ENCODE data around the gene MORN3.
"Not testable (repeated sequence)": the region's sequence is repeated elsewhere in the genome, so short reads cannot be mapped to it uniquely, and the experiment has no call there.

Gene MORN3

GRCh38 chr12:121648458-121649028 lies 20.9 kb downstream of the MORN3 start:
- in situ Hi-C loops (cut with MboI; ENCODE audit: low sequenced_read_pairs): no loop called here

DNA sequence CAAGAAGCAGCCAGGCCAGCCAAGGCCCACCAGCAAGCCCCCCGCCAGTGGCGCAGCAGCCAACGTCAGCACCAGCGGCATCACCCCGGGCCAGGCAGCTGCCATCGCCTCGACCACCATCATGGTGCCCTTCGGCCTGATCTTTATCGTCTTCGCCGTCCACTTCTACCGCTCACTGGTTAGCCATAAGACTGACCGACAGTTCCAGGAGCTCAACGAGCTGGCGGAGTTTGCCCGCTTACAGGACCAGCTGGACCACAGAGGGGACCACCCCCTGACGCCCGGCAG lies 28.2 kb downstream of the MORN3 start:
- in situ Hi-C loops (cut with MboI; ENCODE audit: low sequenced_read_pairs): no loop called here

DNA sequence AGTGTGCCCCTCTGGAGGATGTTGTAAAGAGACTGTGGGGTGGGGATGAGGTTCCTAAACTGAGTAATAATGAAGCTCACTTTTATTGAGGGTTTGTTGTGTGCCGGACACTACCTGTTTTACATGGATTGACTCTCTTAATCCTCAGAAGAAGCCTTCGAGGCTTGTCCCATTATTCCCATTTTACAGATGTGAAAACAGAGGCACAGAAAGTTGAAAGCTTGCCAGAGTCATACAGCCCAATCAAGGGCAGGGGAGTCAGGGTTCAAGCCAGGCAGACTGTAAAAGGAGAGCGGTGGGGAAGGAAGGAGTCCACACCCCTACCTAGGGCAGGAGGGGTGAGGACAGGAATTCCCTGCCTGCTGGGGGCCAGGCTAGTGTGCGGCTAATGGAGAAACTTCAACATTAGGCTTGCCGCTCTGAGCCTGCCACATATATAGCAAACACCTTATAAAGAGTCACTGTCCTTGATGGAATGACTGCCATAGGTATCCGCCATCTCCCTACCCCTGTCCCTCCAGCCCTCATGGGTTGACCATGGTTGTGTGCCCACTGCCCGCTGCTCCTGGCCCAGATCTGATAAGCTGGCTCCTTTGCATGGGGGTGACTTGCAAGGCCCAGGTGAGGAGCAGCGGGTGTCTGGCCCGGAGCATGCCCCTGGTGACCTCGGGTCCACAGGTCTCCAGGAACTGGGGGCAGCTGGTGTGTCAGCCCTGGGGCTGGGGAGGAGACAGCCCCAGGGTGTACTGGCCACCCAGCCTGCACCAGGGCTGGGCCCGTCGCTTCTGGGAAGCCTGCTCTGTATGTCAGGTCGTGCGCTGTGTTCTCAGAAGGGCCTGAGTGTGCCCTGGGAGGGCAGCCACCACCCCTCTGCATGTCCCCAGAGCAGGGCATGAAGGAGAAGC lies 30.9 kb downstream of the MORN3 start:
- in situ Hi-C loops (cut with MboI; ENCODE audit: low sequenced_read_pairs): no loop called here

DNA sequence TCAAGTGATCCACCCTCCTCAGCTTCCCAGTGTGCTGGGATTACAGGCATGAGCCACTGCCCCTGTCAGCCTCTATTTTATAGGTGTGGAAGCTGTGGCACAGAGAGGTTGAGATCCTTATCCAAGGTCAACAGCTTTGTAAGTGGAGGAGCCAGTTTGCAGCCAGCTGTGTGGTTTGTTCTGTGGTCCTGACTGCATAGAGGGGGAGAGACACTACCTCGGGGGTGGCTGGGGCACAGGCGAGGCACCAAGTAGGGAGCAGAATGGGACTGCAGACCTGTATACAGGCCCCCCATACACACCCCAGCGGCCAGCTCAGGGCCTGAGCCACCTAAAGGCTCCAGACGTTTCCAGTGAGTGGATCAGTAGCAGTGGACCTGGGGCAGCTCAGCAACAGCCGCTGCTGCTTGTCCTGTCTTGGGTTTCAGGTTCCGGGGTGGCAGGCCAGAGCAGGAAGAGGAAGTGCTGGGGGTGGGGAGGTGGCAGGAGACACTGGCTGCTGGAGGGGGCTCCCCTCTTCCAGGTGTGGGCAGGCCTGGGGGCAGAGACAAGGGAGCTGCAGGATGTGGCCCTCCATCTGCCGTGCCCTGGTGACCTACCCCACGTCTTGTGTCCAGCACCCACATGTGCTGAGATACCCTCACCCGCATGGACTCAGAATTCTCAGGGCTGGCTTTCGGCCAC lies 32.1 kb downstream of the MORN3 start:
- in situ Hi-C loops (cut with MboI; ENCODE audit: low sequenced_read_pairs): no loop called here

- in situ Hi-C loops (cut with MboI; ENCODE audit: low sequenced_read_pairs): no loop called here
Measured at GRCh38 chr12:121634836-121635235, 34.6 kb downstream of the MORN3 start.

DNA sequence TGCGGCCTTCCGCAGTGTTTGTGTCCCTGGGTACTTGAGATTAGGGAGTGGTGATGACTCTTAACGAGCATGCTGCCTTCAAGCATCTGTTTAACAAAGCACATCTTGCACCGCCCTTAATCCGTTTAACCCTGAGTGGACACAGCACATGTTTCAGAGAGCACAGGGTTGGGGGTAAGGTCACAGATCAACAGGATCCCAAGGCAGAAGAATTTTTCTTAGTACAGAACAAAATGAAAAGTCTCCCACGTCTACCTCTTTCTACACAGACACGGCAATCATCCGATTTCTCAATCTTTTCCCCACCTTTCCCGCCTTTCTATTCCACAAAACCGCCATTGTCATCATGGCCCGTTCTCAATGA lies 35.6 kb downstream of the MORN3 start:
- in situ Hi-C loops (cut with MboI; ENCODE audit: low sequenced_read_pairs): not testable (repeated sequence)

DNA sequence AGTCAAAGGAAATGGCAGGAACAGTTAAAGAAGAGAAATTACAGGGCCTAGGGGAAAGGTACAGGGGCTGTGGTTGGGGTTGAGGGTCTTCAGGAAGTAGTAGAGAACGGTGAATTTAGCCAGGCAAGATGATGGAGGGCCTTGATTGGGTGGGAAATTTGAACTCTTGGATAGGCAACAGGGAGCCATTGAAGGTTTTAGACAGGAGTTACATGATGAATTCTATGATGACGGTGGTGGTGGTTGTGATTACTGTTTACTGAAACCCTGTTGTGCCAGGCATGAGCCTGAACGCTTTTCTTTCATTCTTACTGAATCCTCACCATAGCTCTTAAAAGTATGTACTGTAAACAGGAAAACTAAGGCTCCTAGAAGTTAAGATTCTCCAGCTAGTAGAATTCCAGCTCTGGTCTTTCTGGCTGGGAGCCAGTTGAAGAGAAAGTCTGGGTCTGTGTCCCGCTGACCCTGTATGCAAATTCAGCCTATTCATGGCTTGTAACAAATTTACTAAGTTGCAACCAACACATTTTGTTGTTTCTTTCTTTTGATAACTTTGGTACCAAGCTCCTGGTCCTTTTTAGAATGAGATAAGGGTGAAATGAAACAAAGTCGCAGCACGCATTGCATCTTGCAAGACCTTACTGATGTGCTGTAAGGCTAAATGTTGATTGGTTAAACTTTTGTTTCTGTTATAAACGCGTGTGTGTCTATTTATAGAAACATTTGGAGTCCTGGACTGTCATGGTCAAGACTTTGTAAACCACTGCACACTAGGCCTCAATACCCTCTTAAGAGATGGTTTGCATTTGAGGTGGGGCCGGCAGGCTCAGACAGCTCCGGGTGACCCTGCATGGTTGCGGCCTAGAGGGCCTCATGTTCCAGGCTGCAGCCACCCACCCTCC lies 37.1 kb downstream of the MORN3 start:
- in situ Hi-C loops (cut with MboI; ENCODE audit: low sequenced_read_pairs): no loop called here

GRCh38 chr12:121630791-121631355 lies 38.6 kb downstream of the MORN3 start:
- in situ Hi-C loops (cut with MboI; ENCODE audit: low sequenced_read_pairs): no loop called here

GRCh38 chr12:121628536-121628935 lies 40.9 kb downstream of the MORN3 start:
- in situ Hi-C loops (cut with MboI; ENCODE audit: low sequenced_read_pairs): no loop called here

DNA sequence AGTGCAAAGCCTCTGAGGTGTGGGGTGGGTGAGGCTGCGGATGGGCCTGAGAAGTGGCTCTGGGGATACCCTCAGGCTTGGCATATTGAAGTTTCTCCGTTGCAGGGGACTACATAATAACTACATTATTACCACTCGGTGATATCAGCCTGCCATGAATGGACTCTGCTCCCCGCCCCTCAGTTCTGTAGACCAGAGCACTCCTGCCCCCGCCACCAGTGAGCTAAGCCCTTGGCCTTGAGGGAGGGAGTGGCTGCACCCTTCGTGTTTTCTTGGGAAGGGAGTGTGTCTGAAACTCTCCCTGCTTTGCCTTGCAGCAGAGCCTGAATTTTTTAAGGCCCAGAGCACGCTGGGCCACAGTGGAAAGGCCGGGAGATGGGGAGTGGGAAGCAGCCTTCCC lies 41.4 kb downstream of the MORN3 start:
- in situ Hi-C loops (cut with MboI; ENCODE audit: low sequenced_read_pairs): no loop called here

DNA sequence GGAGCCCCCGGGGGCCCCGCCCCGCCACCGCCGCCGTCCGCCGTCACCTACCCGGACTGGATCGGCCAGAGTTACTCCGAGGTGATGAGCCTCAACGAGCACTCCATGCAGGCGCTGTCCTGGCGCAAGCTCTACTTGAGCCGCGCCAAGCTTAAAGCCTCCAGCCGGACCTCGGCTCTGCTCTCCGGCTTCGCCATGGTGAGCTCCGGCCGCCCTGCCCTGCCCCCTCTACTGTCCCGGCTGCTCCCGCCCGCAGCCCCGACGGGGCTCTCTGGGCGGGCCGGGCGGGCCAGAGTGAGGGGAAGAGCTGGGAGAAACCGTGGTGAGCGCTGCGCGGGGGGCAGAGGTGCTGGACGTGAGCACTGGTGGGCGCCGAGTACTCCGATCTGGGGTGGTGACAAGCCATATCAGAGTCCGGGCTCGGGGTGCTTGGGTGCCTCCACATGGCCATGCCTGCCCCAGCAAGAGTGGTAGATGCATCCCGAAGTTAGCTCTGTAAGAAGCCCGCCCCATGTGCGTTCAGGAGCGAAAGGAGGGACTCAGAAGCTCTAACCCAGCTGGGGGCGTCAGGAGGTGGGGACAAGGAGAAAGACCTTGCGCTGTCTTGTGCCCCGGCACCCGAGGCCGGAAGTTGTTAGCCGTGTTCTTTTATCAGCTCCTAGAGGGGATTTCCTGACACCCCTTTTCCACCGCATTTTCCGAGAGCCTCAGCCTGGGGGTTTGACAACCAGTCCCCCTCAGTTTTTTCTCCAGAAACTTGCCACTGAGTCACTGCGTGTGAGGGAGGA lies 42.4 kb downstream of the MORN3 start:
- in situ Hi-C loops (cut with MboI; ENCODE audit: low sequenced_read_pairs): no loop called here

DNA sequence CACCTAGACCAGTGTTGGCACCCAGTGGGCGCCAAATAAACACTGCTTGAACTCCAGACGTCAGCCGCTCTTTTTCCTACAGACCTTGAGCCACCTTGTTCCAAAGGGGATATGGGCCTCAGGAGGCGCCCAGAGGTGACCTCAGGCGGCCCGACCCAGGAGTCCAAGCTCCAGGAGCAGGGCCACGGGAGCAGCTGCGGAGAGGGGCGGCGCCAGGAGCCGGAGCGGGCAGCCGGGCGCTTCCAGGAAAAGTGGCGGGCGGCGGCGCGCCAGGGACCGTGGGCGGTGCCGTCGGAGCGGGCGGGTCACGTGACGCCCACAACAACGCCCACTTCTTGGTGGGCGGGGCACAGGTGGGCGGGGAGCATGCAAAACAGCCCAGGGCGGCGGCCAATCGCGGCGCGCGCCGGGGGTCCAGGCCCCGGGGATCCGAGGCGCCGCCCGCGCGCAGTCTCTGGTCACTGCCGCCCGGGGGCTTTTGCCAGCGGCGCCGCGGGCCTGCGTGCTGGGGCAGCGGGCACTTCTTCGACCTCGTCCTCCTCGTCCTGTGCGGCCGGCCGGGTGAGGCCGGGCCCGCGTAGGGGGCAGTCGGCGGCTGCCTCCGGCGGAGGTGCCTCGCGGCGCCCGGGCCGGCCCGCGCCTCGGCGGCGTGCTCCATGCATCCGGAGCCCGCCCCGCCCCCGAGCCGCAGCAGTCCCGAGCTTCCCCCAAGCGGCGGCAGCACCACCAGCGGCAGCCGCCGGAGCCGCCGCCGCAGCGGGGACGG lies 43.2 kb downstream of the MORN3 start, which contains the start of gene ORAI1:
ORAI1 (plus strand) TSS at position 444 of the 766 bp plus-strand sequence.
- in situ Hi-C loops (cut with MboI; ENCODE audit: low sequenced_read_pairs): no loop called here

- in situ Hi-C loops (cut with MboI; ENCODE audit: low sequenced_read_pairs): no loop called here
Measured at GRCh38 chr12:121620333-121620891, 49.0 kb downstream of the MORN3 start.

GRCh38 chr12:121618659-121619233 lies 50.7 kb downstream of the MORN3 start:
- in situ Hi-C loops (cut with MboI; ENCODE audit: low sequenced_read_pairs): no loop called here

GRCh38 chr12:121614872-121615467 lies 54.5 kb downstream of the MORN3 start:
- in situ Hi-C loops (cut with MboI; ENCODE audit: low sequenced_read_pairs): no loop called here

GRCh38 chr12:121613462-121613861 lies 56.0 kb downstream of the MORN3 start:
- in situ Hi-C loops (cut with MboI; ENCODE audit: low sequenced_read_pairs): no loop called here

GRCh38 chr12:121611306-121611705 lies 58.1 kb downstream of the MORN3 start:
- in situ Hi-C loops (cut with MboI; ENCODE audit: low sequenced_read_pairs): no loop called here
